GM12878 (cell line): ENCODE measurements around the gene TRIM41.

Source experiments
- CHD1 ChIP-seq: IDR thresholded peaks from 2 replicates; pipeline ENCODE4 v1.6.1; 2012; ENCODE audit warnings: low read depth, low read length, improper control_type of control experiment
- CREM ChIP-seq: IDR thresholded peaks from 2 replicates; pipeline ENCODE4 v1.6.1; 2014; ENCODE audit warnings: antibody characterized with exemption, low read depth
- CTCF ChIP-seq, 3 experiments: IDR thresholded peaks in 2 of 3; conservative IDR thresholded peaks in 1 of 3; 2 replicates each; pipeline ENCODE4 v1.5.1; 2011; ENCODE audit warnings: low read depth in 3 of 3, low read length in 3 of 3, mild to moderate bottlenecking in 3 of 3, control low read depth in 2 of 3, moderate library complexity in 2 of 3, inconsistent platforms in 1 of 3, mixed read lengths in 1 of 3; ENCODE audit not compliant: control insufficient read depth in 2 of 3, insufficient read depth in 1 of 3; ENCODE audit errors: extremely low read depth in 1 of 3
- EGR1 ChIP-seq, 2 experiments: IDR thresholded peaks; 1 replicate in 1 of 2; 2 replicates in 1 of 2; pipeline ENCODE4 v1.6.1; 2011 to 2012; ENCODE audit warnings: low read depth in 2 of 2, low read length in 2 of 2, borderline replicate concordance in 1 of 2, mild to moderate bottlenecking in 1 of 2, moderate library complexity in 1 of 2
- ELK1 ChIP-seq: IDR thresholded peaks from 2 replicates; pipeline ENCODE4 v1.6.1; 2012; ENCODE audit warnings: low read depth, low read length, improper control_type of control experiment
- HCFC1 ChIP-seq: fragments of 150-350 bp; IDR thresholded peaks from 2 replicates; pipeline ENCODE4 v1.6.1; 2014; ENCODE audit warnings: low read length
- KDM1A ChIP-seq: fragments of 200-600 bp; sonication (generic); IDR thresholded peaks from 2 replicates; pipeline ENCODE4 v1.6.1; 2016; ENCODE audit warnings: borderline replicate concordance
- POLR2A ChIP-seq: IDR thresholded peaks from 2 replicates; pipeline ENCODE4 v1.6.1; 2011; ENCODE audit warnings: low read depth, mild to moderate bottlenecking, low read length
- RUNX3 ChIP-seq: IDR thresholded peaks from 2 replicates; pipeline ENCODE4 v1.6.1; 2012; ENCODE audit warnings: low read length, inconsistent platforms
- SREBF2 ChIP-seq: IDR thresholded peaks from 2 replicates; pipeline ENCODE4 v1.6.1; 2012; ENCODE audit warnings: mild to moderate bottlenecking, low read length
- YY1 ChIP-seq: IDR thresholded peaks from 2 replicates; pipeline ENCODE4 v1.6.1; 2011; ENCODE audit warnings: low read depth, mild to moderate bottlenecking, low read length
- ZBTB11 ChIP-seq: fragments of 450-650 bp; formaldehyde crosslinking; IDR thresholded peaks from 2 replicates; pipeline ENCODE4 v1.5.0; 2022; ENCODE audit warnings: mild to moderate bottlenecking, missing genetic modification characterization
- ZNF274 ChIP-seq: IDR thresholded peaks from one replicate; pipeline ENCODE4 v1.8.0; 2011; ENCODE audit not compliant: insufficient read length, insufficient read depth
- ZNF687 ChIP-seq: fragments of 450-650 bp; IDR thresholded peaks from 2 replicates; pipeline ENCODE4 v1.6.1; 2017; ENCODE audit warnings: mild to moderate bottlenecking, moderate library complexity

- TF ChIP-seq ZBTB11 (no peak), EGR1 (IDR thresholded peaks at IDR 0.05; ENCODE audit: borderline replicate concordance in 1 of 2, low read depth in 2 of 2, low read length in 2 of 2) (no peak), KDM1A (no peak), RUNX3 (no peak), YY1 (no peak), CTCF (IDR thresholded peaks at IDR 0.05 in 2 of 3, conservative IDR thresholded peaks at IDR 0.05 in 1 of 3; ENCODE audit: control insufficient read depth in 2 of 3, extremely low read depth in 1 of 3, insufficient read depth in 1 of 3, low read depth in 3 of 3, low read length in 3 of 3) (no peak), CHD1 (no peak), SREBF2 (no peak), ZNF274 (no peak), POLR2A (no peak), CREM (no peak), HCFC1 (no peak), ELK1 (no peak), ZNF687 (no peak)
Measured at GRCh38 chr5:181221105-181221791, 1.8 kb upstream of the TRIM41 start.
